Fibroblast of skin of left biceps (primary cell): ENCODE results near the gene C11orf91.
"Not testable (repeated sequence)": the region's sequence is repeated elsewhere in the genome, so short reads cannot be mapped to it uniquely, and the experiment has no call there.

Experiments
- DNase-seq, 2 experiments: peaks; one replicate each; pipeline ENCODE4 v3.0.0-alpha.2; 2013; ENCODE audit warnings: low read depth in 2 of 2

Gene C11orf91

DNA sequence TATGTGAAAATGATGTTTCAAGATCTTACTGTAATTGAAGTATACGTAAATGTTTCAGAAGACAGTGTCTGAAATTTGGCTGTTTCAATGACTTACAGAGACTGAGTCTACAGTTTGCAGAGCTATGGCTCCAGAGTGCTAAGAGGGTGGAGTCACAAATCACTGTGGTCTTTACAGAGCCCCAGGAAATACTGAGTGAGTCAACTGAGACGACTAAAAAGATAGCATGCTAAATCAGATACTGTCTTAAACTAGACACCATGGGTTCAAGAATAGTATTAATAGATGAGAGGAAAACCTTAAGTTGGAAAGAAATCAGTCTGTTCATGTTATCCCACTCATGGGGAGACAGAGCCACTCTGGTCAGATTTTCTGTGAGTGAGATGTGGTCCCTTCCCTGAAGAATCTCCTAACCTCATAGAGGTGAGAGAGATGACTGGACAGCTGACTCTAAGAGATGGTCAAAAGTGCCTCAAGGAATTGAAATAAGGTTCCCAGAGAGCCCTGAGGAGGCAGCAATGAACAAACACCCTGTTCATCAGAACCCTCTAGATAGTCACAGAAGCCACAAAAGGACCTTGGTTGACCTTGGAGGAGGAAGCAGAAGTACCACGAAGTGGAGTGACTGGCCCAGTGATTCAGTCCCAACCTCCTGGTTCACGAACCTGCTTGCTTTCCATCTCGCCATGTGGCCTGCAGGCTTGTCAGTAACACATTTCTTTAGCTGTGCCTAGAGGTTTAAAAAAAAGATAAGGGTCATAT is 30.2 kb downstream of the C11orf91 start:
- DNase-seq, result no peak

DNA sequence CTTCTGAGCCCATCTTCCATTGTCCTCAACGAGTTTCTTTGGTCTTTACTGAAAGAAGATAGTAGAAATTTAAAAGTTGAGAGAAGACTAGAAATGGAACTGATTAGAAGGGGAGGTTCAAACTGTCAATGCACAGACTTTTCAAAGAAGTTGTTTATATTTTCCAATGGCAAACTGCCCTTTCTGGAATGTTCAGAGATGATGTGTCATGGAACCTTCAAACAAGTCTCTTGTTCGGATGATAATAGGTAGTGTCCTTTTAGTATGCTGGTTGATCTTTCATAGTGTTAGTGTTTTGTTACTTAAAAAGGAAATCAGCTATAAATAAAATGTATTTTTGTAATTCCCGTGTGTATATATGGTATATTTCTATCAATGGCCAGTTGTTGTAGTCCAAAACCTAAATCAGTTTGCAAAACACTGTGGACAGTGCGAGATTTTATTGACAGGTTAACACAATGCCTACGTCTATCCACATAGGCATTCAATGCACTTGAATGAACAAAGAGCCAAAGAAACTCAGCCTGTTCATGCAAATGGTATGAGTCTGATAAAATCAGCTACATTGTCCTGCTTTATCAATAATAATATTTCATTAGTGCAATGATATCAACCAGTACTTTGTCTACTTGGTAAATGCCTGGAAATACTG is 30.9 kb downstream of the C11orf91 start:
- no peak for DNase-seq

DNA sequence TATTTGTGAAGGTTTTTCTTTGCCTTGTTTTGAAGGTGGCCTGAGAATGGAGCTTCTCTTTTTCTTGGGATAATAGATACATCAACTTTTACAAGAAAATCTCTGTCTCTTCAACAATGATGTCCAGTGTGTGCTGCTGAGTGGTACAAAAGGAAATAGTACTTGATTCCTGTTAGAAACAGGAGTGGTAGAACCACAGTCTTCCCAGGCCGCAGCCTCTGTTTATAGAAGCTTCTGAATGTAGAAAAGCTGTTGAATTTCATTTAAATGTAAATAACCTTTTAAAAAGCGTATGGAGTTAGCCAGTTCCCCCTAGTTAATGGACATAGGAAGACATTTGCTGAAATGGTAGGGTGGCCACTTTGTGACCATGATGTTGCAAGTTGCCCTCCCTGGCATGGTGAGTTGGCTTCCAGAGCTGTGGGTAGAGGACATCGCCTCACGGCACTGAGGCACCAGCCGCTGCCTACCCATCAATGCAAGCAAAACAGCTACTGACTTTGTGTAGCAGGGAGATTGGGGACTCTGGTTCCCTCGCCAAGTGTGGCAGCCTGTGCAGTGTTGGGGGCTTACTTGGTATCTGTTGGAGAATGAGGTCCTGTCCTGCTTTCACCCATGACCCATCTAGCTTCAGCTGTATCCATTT is 31.6 kb downstream of the C11orf91 start:
- DNase-seq, result no peak

DNA sequence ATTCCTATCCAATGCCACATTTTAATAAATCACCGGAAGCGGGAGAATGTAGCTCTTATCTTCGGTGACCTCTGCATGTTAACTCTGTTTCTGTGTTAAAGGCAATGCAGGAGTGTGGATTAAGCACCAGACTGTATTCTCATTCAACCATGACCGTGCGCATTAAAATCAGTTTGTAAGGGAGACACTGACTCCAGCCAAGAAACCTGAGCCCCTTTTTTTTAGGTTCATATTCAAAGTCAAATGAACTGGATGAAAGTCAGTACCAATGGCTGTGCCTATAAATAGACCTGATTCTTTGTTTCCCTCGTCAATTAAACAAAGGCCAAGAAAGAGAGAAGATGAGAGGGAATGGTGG is 32.2 kb downstream of the C11orf91 start:
- DNase-seq, result no peak

DNA sequence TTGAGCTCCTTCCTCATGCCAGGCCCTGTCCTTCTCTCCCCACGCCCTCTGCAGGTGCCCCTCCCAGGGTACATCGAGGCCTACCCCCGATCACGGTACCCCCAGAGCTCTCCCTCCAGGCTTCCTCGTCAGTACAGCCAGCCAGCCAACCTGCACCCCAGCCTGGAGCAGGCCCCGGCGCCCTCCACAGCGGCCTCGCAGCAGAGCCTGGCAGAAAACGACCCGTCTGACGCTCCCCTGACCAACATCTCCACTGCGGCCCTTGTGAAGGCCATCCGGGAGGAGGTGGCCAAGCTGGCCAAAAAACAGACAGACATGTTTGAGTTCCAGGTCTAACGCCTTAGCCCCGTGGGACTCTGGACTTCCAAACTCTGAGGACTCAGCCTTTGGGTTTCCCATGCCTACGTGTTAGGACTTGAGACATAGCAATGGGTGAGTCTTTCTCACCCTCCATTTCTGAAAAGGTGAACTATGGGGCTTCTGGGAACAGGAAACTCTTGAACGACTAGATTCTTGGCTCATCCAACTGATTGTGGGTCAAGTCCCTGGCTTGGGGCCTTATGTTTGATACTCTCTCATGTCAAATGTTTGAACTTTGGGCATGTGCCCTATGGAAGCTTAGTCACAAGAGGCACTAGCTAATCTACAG is 32.7 kb downstream of the C11orf91 start:
- no peak for DNase-seq

DNA sequence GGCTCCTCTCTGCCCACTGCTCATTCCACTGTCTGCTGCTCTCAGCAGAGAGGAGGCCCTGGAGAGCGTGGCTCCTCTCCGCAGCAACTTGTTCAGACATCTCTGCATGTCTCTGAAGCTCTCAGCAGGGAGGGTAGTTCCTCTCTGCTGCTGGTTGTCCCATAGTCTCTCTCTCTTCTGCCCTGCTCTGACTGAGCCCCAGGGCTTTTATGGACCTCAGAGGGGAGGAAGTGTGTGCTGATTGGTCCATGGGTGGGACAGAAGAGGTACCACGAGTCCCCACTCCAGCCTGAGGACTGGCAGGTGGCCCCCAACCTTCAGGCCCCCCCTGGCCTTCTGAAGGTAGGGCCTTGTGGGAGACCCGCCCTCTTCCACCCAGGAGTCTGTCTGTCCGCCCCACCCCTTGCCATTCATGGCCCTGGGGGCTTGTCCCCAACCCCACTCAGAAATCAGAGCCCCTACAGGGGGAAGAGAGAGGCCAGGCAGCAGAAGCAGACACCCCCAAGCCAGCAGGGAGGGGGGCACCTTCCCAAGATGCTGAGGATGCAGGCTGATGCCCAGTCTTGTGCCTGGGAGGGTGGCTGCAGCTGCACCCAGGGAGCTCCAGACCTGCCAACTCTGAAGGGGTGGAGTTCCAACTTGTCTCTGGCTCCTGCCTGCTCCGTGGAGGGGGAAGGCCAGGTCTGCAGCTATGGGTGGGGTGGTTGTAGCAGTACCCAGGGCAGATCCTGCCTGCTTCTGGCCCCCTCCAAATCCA is 35.1 kb downstream of the C11orf91 start:
- no peak for DNase-seq

DNA sequence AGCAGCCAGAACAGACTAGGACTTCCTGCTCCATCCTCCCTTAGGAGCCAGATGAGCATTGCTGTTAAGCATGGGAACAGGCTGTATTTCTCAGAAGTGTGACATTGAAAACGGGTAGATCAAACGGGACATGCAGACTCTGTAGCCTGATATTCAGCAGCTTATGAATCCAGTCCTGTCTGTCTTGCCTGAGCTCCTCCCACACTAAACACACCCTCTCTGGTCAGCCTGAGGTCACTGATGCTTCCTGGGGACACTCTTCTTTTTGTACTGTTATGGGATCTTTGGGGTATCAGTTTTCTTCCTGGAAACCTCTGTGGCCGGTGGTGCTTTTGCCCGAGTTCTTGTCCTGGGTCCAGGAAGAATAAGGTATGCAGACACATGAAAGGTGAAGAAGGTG is 35.8 kb downstream of the C11orf91 start:
- no peak for DNase-seq

DNA sequence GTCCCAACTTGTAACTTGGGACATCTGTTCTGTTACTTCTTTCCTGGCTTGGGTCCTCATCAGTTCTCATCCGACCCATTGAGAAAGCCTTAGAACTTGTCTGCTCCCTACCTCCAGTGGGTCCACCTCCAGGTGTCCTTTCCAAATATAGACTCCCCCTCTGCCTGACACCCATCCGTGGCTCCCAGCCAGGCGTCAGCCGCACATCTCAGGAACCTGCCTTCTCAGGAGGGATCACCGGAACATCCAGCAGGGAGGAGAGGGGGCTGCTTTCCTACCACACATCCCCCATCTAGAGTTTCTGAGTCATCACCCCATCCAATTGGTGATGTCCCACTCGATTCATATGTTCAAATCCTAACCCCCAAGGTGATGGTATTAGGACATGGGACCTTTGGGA is 36.5 kb downstream of the C11orf91 start:
- DNase-seq, result no peak

DNA sequence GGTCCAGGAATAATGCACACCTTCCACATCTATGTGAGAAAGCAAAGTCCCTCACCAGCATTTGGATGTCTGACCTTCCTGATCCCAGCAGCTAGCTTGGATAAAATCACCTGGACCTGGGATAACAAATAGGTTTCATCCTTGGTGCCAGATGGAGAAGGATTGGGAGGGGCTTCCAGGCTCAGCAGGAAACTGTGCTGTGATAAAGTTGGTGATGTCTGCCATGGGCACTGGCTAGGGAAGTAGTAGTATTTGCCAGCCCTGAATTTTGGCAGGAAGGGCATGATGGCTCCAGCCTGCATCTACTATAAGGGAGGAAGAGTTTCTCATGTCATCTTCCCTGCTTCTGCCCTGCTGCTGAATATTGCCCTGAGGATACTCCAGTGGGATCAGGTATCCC is 37.5 kb downstream of the C11orf91 start:
- no peak for DNase-seq

DNA sequence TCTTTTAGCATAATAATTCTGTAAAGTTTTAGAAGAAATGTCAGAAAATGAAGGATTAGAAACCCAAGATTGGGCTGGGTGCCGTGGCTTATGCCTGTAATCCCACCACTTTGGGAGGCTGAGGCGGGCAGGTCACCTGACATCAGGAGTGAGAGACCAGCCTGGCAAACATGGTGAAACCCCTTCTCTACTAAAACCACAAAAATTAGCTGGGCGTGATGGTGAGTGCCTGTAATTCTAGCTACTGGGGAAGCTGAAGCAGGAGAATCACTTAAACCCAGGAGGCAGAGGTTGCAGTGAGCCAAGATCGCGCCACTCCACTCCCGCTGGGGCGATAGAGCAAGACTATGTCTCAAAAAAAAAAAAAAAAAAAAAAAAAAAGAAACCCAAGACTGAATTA is 39.1 kb downstream of the C11orf91 start:
- not testable (repeated sequence) for DNase-seq

DNA sequence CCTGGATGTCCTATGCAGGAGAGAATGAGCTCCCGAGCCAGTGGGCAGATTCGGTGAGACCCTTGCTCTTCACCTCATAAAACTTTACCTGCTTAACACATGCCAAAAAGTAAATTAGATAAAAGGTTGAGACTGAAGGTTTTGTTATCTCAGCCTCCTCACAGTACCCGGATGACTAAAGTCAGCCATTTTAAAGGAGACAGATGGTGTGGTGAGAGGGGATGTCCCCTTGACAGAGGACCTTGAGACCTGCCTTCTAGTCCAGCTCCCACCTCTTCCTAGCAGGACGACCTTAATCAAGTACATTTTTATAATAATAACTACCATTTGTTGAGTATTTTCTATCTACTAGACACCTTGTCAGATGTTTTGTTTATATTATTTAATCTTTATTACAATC is 39.7 kb downstream of the C11orf91 start:
- no peak for DNase-seq

DNA sequence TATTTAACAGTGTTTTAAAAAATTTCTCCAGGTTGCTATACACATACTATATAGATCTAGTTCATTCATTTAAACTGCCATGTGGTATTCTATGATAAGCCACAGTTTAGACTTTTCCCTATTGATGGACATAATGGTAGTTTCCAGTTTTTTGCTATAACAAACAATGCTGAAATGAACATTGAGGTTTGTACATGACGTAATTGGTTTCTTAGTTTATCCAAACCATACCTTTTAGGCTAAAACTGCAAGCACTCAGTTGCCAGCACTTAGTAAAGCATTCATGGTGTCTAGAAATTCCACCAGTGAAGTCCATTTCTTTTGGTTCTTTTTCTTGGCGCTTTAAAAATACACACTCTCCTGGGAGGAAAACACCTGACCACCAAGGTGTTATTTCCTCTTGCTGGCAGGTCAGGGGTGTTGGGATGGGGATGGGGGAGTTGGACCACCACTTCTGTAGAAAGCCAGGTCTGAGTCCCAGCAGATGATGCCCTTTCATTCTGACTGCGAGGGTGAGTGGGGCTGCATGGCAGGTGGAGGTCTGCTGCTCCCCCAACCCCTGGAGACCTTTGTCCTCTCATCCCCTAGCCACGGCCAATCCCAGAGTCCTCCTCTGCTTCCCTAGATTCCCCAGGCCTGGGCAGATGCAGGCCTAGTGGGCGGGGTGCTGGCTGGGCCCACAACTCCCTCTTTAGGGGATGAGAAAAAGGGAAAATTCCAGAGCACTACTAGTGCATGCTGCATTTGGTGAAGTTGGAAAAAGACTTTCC is 41.1 kb downstream of the C11orf91 start:
- no peak for DNase-seq

DNA sequence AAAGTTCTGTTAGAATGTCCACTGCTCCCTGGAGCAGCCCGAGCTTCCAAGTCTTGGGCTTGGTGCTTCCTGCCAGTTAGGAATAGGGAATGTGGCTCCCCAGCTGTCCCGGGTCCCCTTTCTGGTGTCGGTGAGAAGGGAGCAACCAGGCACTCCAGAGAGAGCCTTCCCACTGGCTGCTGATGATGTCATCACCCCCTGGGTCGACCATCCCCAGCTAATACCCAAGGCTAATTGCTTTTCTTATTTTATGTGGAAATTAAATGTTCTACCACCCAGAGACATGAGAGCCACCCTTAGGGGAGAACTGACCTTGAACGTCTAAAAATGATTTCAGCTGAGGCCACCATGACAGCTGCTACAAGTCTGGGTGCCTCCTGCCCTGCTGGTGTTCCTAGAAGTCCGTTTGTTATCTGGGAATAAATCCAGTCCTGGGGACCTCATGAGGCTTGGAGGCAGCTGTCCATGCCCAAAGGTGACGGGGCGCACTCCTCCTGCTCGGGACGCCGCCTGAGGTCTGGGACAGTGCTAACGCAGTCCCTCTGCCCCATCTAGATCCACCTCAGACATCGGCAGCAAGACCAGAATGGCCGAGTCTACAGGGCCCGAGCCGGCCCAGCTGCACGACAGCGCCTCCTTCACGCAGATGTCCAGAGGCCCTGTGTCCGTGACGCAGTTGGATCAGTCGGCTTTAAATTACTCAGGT is 42.3 kb downstream of the C11orf91 start:
- DNase-seq, result no peak

DNA sequence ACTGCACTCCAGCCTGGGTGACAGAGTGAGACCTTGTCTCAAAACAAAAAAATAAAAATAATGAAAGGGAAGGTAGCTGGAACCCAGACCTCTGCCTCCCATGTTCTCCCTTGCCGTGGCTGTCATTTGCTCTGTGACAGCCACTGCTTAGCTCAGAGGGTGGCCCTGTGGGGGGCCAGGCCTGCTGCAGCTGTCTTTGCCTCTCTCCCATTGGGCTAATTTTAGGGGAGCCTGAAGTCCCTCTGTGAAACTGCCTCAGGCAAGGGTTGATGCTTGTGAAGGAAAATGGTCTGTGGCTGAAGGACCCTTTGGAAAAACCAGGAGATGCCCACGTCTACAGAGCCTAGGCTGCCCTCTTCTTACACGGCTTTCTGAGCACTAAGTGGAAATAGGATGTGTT is 42.9 kb downstream of the C11orf91 start:
- no peak for DNase-seq

DNA sequence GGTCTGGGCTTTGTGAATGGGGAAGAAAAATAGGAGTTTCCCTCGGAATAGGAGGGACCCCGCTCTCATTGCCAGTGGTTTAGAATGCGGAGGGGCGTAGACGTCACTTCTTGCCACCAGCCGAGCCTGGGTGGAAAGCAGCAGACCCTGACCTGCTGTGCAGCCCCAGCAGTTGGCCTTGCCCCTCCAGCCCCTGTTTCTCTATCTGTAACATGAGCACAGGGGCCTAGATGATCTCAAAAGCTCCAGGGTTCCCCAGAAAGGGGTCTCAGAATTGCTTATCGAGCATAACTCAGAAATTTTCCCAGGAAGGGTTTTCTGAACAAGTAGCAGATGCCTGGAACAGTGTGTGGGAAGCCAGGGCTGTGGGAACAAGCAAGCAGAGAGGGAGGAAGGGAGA is 43.9 kb downstream of the C11orf91 start:
- DNase-seq, result no peak

DNA sequence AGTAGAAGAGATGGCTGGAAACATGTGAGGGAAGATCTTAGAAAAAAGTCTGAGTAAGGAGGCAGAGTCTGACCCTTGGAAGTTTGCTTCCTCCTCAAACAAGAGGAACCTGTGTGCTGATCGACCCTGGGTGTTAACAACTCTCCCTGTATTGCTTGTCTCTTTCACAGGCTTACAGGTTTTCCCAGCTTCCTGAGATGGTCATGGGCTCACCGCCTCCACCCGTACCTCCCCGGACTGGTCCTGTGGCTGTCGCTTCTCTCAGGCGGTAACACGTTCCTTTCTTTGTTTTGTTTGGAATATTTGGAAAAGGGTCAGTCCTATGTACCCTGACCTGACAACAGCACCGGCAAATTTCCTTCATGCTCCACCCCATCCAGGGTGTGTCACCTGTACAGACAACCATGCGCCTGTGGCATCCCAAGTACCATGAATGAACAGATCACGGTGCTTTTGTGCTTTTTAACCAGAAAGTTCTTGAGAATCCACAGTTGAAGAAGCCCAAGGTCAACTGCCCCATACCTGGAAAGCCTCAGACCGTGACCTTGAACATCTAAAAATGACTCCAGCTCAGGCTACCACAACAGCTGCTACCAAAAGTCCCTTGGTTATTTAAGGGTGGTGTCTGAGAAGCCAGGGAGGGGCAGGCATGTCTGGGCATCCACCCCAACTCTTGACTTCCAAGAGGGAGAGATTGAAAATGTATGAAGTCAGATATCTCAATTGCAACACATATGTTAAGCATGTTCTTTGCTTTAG is 44.6 kb downstream of the C11orf91 start:
- no peak for DNase-seq

DNA sequence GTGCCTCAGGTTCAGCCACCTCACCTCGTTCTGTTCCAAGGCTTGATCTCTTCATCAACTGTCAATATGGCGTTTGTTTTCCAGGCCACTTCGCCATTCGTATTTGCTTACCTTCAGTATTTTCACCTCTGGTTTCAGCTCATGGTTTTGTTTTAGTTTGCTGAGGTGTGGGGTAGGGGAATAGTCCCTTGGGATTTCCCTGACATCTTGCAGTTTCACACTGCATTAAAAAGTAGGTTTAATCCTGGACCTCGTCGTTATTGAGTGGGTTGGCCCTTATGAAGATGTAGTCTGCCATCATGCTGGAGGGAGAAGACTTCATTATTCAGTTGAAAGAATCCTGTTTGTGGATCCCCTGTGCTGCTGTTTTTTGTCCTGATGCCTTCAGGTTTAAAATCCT is 46.0 kb downstream of the C11orf91 start:
- no peak for DNase-seq

DNA sequence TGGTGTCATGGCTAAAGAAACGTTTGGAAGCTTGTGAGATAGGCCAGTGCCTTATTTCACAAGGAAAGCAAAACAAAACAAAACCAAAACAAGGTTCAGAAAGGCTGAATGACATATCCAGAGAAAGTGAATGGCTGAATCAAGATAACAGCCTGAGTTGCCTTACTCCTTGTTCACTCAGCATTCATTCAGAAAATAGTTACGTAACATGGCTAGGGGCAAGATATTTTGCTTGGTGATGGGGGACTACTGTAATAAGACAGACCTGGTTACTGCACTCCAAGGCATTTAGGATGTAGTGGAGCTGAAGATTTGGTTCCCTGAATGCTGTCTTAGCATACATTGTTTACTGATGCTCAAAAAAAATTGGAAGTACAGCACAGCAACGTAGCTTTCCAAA is 47.7 kb downstream of the C11orf91 start:
- DNase-seq, result no peak

DNA sequence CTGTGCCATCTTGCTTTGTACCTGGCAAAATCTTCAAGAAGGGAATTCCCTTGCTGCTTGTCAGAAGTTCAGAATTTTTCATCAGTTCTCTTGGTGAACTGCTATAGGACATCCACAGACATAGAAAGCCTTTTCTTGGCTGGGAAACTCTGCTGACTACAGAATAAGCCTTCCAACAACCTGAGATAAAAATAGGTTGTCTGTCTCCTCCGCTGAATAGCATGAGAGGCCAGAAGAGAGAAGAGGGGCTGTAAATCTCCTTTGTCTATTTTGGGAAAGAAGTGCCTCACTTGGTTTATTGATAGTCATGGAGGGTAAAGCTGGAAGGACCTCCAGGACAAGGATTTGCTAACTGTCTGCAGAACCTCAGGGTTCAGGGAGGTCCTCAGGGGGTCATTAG is 48.2 kb downstream of the C11orf91 start:
- no peak for DNase-seq

DNA sequence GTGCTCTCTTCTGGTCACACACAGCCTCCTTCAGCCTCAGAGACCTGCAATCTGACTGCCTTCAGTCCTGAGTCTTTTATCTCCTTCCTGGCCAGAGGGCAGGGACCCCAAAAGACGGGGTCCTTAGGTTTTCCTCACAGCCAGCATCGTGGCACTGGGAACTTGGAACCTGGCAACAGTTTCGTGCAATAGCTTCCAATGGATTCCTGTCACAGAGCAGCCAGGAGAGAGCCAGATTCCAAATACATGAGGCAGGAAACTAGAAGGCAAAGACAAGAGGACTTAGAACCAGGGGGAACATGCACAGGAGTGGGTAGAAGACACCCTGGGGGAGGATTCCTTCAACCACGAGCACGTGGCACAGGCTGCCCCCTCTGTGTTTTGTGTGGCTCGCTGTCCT is 48.6 kb downstream of the C11orf91 start:
- DNase-seq, result no peak
